SK-N-SH treated with all-trans-retinoic acid at 6 μM for 48 hours (cell line): Measurements from ENCODE around the gene IRAK4.

ENCODE experiments used
- ARNTL ChIP-seq: fragments of 450-650 bp; formaldehyde crosslinking; IDR thresholded peaks from 2 replicates; pipeline ENCODE4 v1.5.0; 2020; ENCODE audit warnings: low read depth, mild to moderate bottlenecking, moderate library complexity, borderline replicate concordance
- CREB5 ChIP-seq: fragments of 250-450 bp; sonication (Bioruptor Pico); IDR thresholded peaks from 2 replicates; pipeline ENCODE4 v1.5.1; 2020; ENCODE audit warnings: low read depth, mild to moderate bottlenecking, moderate library complexity
- ESRRG ChIP-seq: fragments of 250-450 bp; sonication (Bioruptor Pico); IDR thresholded peaks from 2 replicates; pipeline ENCODE4 v1.6.1; 2021; ENCODE audit warnings: mild to moderate bottlenecking
- ISL1 ChIP-seq: fragments of 250-450 bp; sonication (Bioruptor Pico); IDR thresholded peaks from 2 replicates; pipeline ENCODE4 v2.1.2; 2022; ENCODE audit warnings: mild to moderate bottlenecking, moderate library complexity
- PATZ1 ChIP-seq: fragments of 250-450 bp; sonication (Bioruptor Pico); IDR thresholded peaks from 2 replicates; pipeline ENCODE4 v1.8.0; 2020; ENCODE audit warnings: mild to moderate bottlenecking, moderate library complexity, borderline replicate concordance
- RARB ChIP-seq: fragments of 250-450 bp; sonication (Bioruptor Pico); IDR thresholded peaks from 2 replicates; pipeline ENCODE4 v1.8.0; 2021; ENCODE audit warnings: mild to moderate bottlenecking, moderate library complexity
- TCF4 ChIP-seq: fragments of 250-450 bp; sonication (Bioruptor Pico); IDR thresholded peaks from 2 replicates; pipeline ENCODE4 v1.8.0; 2021; ENCODE audit warnings: mild to moderate bottlenecking, moderate library complexity, borderline replicate concordance
- ZC3H10 ChIP-seq: fragments of 250-450 bp; sonication (Bioruptor Pico); IDR thresholded peaks from 2 replicates; pipeline ENCODE4 v1.5.1; 2021; ENCODE audit warnings: mild to moderate bottlenecking, moderate library complexity
- ZFP3 ChIP-seq: fragments of 250-450 bp; sonication (Bioruptor Pico); IDR thresholded peaks from 2 replicates; pipeline ENCODE4 v1.5.0; 2020; ENCODE audit warnings: mild to moderate bottlenecking, moderate library complexity
- ZNF70 ChIP-seq: fragments of 450-650 bp; formaldehyde crosslinking; IDR thresholded peaks from 2 replicates; pipeline ENCODE4 v1.5.0; 2020; ENCODE audit warnings: mild to moderate bottlenecking, moderate library complexity

- no peak for TF ChIP-seq PATZ1 (CRISPR knock-in tag)
- TF ChIP-seq TCF4 (CRISPR knock-in tag): no peak
- TF ChIP-seq ZFP3 (CRISPR knock-in tag): no peak
- no peak for TF ChIP-seq CREB5 (CRISPR knock-in tag)
- no peak for TF ChIP-seq ESRRG (CRISPR knock-in tag)
- TF ChIP-seq ARNTL (CRISPR knock-in tag): no peak
- no peak for TF ChIP-seq ZNF70 (CRISPR knock-in tag)
- TF ChIP-seq ISL1 (CRISPR knock-in tag): no peak
- no peak for TF ChIP-seq RARB (CRISPR knock-in tag)
- TF ChIP-seq ZC3H10 (CRISPR knock-in tag): no peak
Observed at GRCh38 chr12:43816168-43816567, 57.4 kb downstream of the IRAK4 start.
